OCI-LY1 (cell line): ENCODE results near the gene CD244.

Experiments used
- EZH2 ChIP-seq: fragments of 200-600 bp; sonication (generic), shearing (Covaris generic); IDR thresholded peaks from 2 replicates; pipeline ENCODE4 v1.8.0; 2017; ENCODE audit warnings: borderline replicate concordance, mixed run types, mild to moderate bottlenecking, antibody characterized with exemption, low read length, moderate library complexity, mixed read lengths
- TF ChIP-seq, protein P1 (sequence below): fragments of 200-600 bp; sonication (generic), shearing (Covaris generic); IDR thresholded peaks from 2 replicates; pipeline ENCODE4 v1.5.1; 2017; ENCODE audit warnings: mild to moderate bottlenecking, antibody characterized with exemption, low read length, moderate library complexity, mixed read lengths

DNA sequence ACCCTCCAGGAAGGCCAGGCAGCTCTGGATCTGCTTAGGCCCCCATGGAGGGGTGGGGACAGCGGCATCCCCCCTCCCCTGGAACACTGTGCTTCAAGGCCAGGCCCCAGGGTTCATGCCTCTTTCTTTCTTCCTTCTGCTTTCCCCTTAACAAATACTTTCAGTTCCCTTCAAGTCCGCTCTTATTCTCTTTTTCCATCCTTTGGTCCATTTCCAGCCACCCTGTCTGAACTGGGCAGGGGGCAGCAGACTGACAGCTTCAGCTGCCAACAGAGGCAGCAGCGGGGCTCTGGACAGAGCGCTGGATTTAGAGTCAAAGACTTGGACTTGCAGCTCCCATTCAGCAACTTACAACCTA, 1.1 kb upstream of the CD244 start:
- TF ChIP-seq EZH2, result no peak
- TF ChIP-seq, protein P1, sequence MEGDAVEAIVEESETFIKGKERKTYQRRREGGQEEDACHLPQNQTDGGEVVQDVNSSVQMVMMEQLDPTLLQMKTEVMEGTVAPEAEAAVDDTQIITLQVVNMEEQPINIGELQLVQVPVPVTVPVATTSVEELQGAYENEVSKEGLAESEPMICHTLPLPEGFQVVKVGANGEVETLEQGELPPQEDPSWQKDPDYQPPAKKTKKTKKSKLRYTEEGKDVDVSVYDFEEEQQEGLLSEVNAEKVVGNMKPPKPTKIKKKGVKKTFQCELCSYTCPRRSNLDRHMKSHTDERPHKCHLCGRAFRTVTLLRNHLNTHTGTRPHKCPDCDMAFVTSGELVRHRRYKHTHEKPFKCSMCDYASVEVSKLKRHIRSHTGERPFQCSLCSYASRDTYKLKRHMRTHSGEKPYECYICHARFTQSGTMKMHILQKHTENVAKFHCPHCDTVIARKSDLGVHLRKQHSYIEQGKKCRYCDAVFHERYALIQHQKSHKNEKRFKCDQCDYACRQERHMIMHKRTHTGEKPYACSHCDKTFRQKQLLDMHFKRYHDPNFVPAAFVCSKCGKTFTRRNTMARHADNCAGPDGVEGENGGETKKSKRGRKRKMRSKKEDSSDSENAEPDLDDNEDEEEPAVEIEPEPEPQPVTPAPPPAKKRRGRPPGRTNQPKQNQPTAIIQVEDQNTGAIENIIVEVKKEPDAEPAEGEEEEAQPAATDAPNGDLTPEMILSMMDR, result no peak
